ENCODE results near the gene OSBPL10.

OSBPL10 gene

GRCh38 chr3:31985831-31986230, 4.8 kb upstream of the OSBPL10 start:
- DNase-seq, result no peak

GRCh38 chr3:31984321-31984720, 3.3 kb upstream of the OSBPL10 start:
- no peak for DNase-seq

- DNase-seq, result peak; percentile 75
These were observed 394 bp downstream of the OSBPL10 start for GRCh38 chr3:31980530-31981205.

- DNase-seq, result no peak
These were observed 1.9 kb downstream of the OSBPL10 start for GRCh38 chr3:31979001-31979697.

GRCh38 chr3:31978553-31978952, 2.5 kb downstream of the OSBPL10 start:
- no peak for DNase-seq

- DNase-seq, result no peak
These were observed 3.3 kb downstream of the OSBPL10 start for GRCh38 chr3:31977736-31978135.

GRCh38 chr3:31976302-31976701, 4.8 kb downstream of the OSBPL10 start:
- DNase-seq, result no peak

- DNase-seq, result no peak
These were observed 6.1 kb downstream of the OSBPL10 start for GRCh38 chr3:31974964-31975363.

GRCh38 chr3:31974471-31974870, 6.6 kb downstream of the OSBPL10 start:
- DNase-seq, result no peak

GRCh38 chr3:31973837-31974236, 7.2 kb downstream of the OSBPL10 start:
- DNase-seq, result no peak

- DNase-seq, result no peak
These were observed 8.0 kb downstream of the OSBPL10 start for GRCh38 chr3:31973081-31973480.

- DNase-seq, result no peak
These were observed 9.5 kb downstream of the OSBPL10 start for GRCh38 chr3:31971607-31972006.

- DNase-seq, result peak; percentile 61
These were observed 12.1 kb downstream of the OSBPL10 start for GRCh38 chr3:31968927-31969418.

- DNase-seq, result no peak
These were observed 12.6 kb downstream of the OSBPL10 start for GRCh38 chr3:31968369-31968926.

GRCh38 chr3:31967592-31967991, 13.5 kb downstream of the OSBPL10 start:
- DNase-seq, result no peak

- no peak for DNase-seq
These were observed 14.0 kb downstream of the OSBPL10 start for GRCh38 chr3:31966978-31967591.

GRCh38 chr3:31962801-31963205, 18.3 kb downstream of the OSBPL10 start:
- DNase-seq, result no peak

- no peak for DNase-seq
These were observed 20.1 kb downstream of the OSBPL10 start for GRCh38 chr3:31960793-31961431.

- DNase-seq, result no peak
These were observed 20.9 kb downstream of the OSBPL10 start for GRCh38 chr3:31959951-31960792.

- no peak for DNase-seq
These were observed 21.8 kb downstream of the OSBPL10 start for GRCh38 chr3:31959251-31959650.

GRCh38 chr3:31958701-31959152, 22.3 kb downstream of the OSBPL10 start:
- DNase-seq, result no peak

- no peak for DNase-seq
These were observed 24.0 kb downstream of the OSBPL10 start for GRCh38 chr3:31957106-31957505.
